HEK293 (cell line): Measurements from ENCODE around the gene SMYD1.

Source experiments
- CTCF ChIA-PET: fragments of 350-600 bp; formaldehyde crosslinking; extraction: SDS; loops from one replicate; lab custom pipeline; 2021; ENCODE audit warnings: antibody characterized with exemption; lab: Yijun Ruan, JAX
- POLR2A ChIA-PET: fragments of 300-600 bp; formaldehyde crosslinking; extraction: SDS; loops from one replicate; lab custom pipeline; 2020; ENCODE audit warnings: antibody characterized with exemption, inconsistent platforms; lab: Yijun Ruan, JAX
- H3K27ac ChIP-seq: fragments of 200-500 bp; sonication (Bioruptor generic); 2 replicates; pipeline ENCODE4 v1.5.1; 2014; ENCODE audit warnings: low read depth, low read length, control low read depth, inconsistent platforms; ENCODE audit errors: extremely low read depth
- H3K36me3 ChIP-seq, 2 experiments: fragments of 200-500 bp in 1 of 2; sonication (Bioruptor generic) in 1 of 2; 1 replicate in 1 of 2; 2 replicates in 1 of 2; pipeline ENCODE4 v1.5.1; 2014 to 2017; ENCODE audit warnings: inconsistent platforms in 2 of 2, low read length in 2 of 2; ENCODE audit not compliant: control insufficient read depth in 2 of 2, insufficient read depth in 1 of 2
- H3K4me1 ChIP-seq: fragments of 200-500 bp; sonication (Bioruptor generic); 2 replicates; pipeline ENCODE4 v1.5.1; 2014; ENCODE audit warnings: mild to moderate bottlenecking, low read length, inconsistent platforms; ENCODE audit not compliant: control insufficient read depth, insufficient read depth
- H3K4me3 ChIP-seq: 2 replicates; pipeline ENCODE4 v1.5.1; 2011; ENCODE audit warnings: low read depth, mild to moderate bottlenecking, control low read depth, low read length, moderate library complexity
- H3K9me3 ChIP-seq: fragments of 200-500 bp; sonication (Bioruptor generic); 2 replicates; pipeline ENCODE4 v1.5.1; 2014; ENCODE audit warnings: low read depth, low read length, inconsistent platforms; ENCODE audit not compliant: control insufficient read depth, insufficient read depth
- KLF8 ChIP-seq: fragments of 450-650 bp; formaldehyde crosslinking; IDR thresholded peaks from 2 replicates; pipeline ENCODE4 v1.5.1; 2016; ENCODE audit warnings: missing biosample characterization, missing genetic modification characterization
- MZF1 ChIP-seq: fragments of 450-650 bp; formaldehyde crosslinking; IDR thresholded peaks from 2 replicates; pipeline ENCODE4 v1.5.1; 2017; ENCODE audit warnings: missing biosample characterization, missing genetic modification characterization, borderline replicate concordance
- SP3 ChIP-seq: fragments of 450-650 bp; formaldehyde crosslinking; IDR thresholded peaks from 2 replicates; pipeline ENCODE4 v1.5.1; 2016; ENCODE audit warnings: missing biosample characterization, missing genetic modification characterization
- ZBTB48 ChIP-seq: fragments of 450-650 bp; formaldehyde crosslinking; IDR thresholded peaks from 2 replicates; pipeline ENCODE4 v1.5.1; 2016; ENCODE audit warnings: missing biosample characterization, missing genetic modification characterization
- ZEB2 ChIP-seq: fragments of 450-650 bp; formaldehyde crosslinking; IDR thresholded peaks from 2 replicates; pipeline ENCODE4 v1.5.1; 2016; ENCODE audit warnings: missing biosample characterization, missing genetic modification characterization
- ZNF10 ChIP-seq: fragments of 450-650 bp; formaldehyde crosslinking; IDR thresholded peaks from 2 replicates; pipeline ENCODE4 v1.5.1; 2017; ENCODE audit warnings: missing biosample characterization, missing genetic modification characterization
- ZNF132 ChIP-seq: fragments of 450-650 bp; formaldehyde crosslinking; IDR thresholded peaks from 2 replicates; pipeline ENCODE4 v1.5.1; 2017; ENCODE audit warnings: missing biosample characterization, missing genetic modification characterization, borderline replicate concordance
- ZNF138 ChIP-seq: fragments of 450-650 bp; formaldehyde crosslinking; IDR thresholded peaks from 2 replicates; pipeline ENCODE4 v1.5.1; 2016; ENCODE audit warnings: missing biosample characterization, missing genetic modification characterization, borderline replicate concordance
- ZNF140 ChIP-seq: fragments of 450-650 bp; formaldehyde crosslinking; IDR thresholded peaks from 2 replicates; pipeline ENCODE4 v1.5.1; 2016; ENCODE audit warnings: missing biosample characterization, missing genetic modification characterization
- ZNF146 ChIP-seq: fragments of 450-650 bp; formaldehyde crosslinking; IDR thresholded peaks from 2 replicates; pipeline ENCODE4 v1.5.1; 2016; ENCODE audit warnings: missing biosample characterization, missing genetic modification characterization
- ZNF223 ChIP-seq: fragments of 450-650 bp; formaldehyde crosslinking; IDR thresholded peaks from 2 replicates; pipeline ENCODE4 v1.5.1; 2016; ENCODE audit warnings: missing biosample characterization, missing genetic modification characterization
- ZNF274 ChIP-seq, 2 experiments: fragments of 200-500 bp in 1 of 2; fragments of 450-650 bp in 1 of 2; sonication (Bioruptor generic) in 1 of 2; formaldehyde crosslinking in 1 of 2; IDR thresholded peaks; 2 replicates each; pipeline versions ENCODE4 v1.5.1 to v1.6.1; 2014 to 2016; ENCODE audit warnings: borderline replicate concordance in 1 of 2, inconsistent platforms in 1 of 2, low read length in 1 of 2, missing biosample characterization in 1 of 2, missing genetic modification characterization in 1 of 2
- ZNF302 ChIP-seq: fragments of 450-650 bp; formaldehyde crosslinking; IDR thresholded peaks from 2 replicates; pipeline ENCODE4 v1.5.1; 2016; ENCODE audit warnings: missing biosample characterization, missing genetic modification characterization, low read depth
- ZNF341 ChIP-seq: fragments of 450-650 bp; formaldehyde crosslinking; IDR thresholded peaks from 2 replicates; pipeline ENCODE4; 2016; ENCODE audit warnings: low read depth, missing biosample characterization, missing genetic modification characterization
- ZNF610 ChIP-seq: fragments of 450-650 bp; formaldehyde crosslinking; IDR thresholded peaks from 2 replicates; pipeline ENCODE4 v1.5.1; 2016; ENCODE audit warnings: missing biosample characterization, missing genetic modification characterization, borderline replicate concordance
- ZNF623 ChIP-seq: fragments of 450-650 bp; formaldehyde crosslinking; IDR thresholded peaks from 2 replicates; pipeline ENCODE4 v1.5.1; 2016; ENCODE audit warnings: missing biosample characterization, missing genetic modification characterization
- ZNF626 ChIP-seq: fragments of 450-650 bp; sonication (Bioruptor Pico); formaldehyde crosslinking; IDR thresholded peaks from 2 replicates; pipeline ENCODE4 v1.5.1; 2018; ENCODE audit warnings: missing biosample characterization, missing genetic modification characterization, inconsistent platforms
- ZNF654 ChIP-seq: fragments of 450-650 bp; formaldehyde crosslinking; IDR thresholded peaks from 2 replicates; pipeline ENCODE4 v1.5.1; 2016; ENCODE audit warnings: low read depth, missing biosample characterization, missing genetic modification characterization
- ZNF776 ChIP-seq: fragments of 450-650 bp; formaldehyde crosslinking; IDR thresholded peaks from 2 replicates; pipeline ENCODE4 v1.5.0; 2017; ENCODE audit warnings: missing biosample characterization, missing genetic modification characterization, borderline replicate concordance
- ZNF791 ChIP-seq: fragments of 450-650 bp; formaldehyde crosslinking; IDR thresholded peaks from 2 replicates; pipeline ENCODE4 v1.5.1; 2016; ENCODE audit warnings: missing biosample characterization, missing genetic modification characterization
- ZNF830 ChIP-seq: fragments of 450-650 bp; IDR thresholded peaks from 2 replicates; pipeline ENCODE4 v1.5.0; 2018; ENCODE audit warnings: missing biosample characterization, missing genetic modification characterization, low read depth, mild to moderate bottlenecking, moderate library complexity
- TF ChIP-seq, protein P1 (sequence below): fragments of 450-650 bp; formaldehyde crosslinking; IDR thresholded peaks from 2 replicates; pipeline ENCODE4 v1.5.1; 2016; ENCODE audit warnings: missing biosample characterization, missing genetic modification characterization
- TF ChIP-seq, protein P2 (sequence below): fragments of 450-650 bp; formaldehyde crosslinking; IDR thresholded peaks from 2 replicates; pipeline ENCODE4 v1.5.1; 2016; ENCODE audit warnings: missing biosample characterization, missing genetic modification characterization, borderline replicate concordance

Gene SMYD1

DNA sequence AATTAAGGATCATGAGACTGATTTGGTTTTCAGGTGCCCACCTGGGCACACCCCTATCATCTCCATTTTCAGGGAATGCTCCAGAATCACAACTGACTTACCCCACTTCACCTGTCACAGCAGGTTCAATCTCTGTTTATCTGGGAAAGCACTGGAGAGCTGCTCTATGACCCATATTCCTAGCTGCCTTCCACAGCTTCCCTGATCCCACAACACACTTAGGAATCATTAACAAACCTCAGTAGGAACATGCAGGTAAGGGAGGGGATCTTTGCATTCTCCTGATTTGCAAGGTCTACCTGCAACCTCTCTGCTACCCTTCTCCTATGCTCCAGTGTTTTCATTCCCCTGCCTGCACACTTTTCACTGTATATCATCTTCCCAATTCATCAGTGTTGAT is 79.0 kb downstream of the SMYD1 start:
- TF ChIP-seq ZNF654 (no peak), ZNF10 (tag by site-specific recombination) (no peak), ZNF140 (tag by site-specific recombination) (no peak)
- ChIA-PET POLR2A (no interaction called here), CTCF (interaction anchor here (0.7 to 2.4 kb wide), 3 partner anchors 13 to 86 kb away, joined by 4 to 6 read pairs (median 5); no protein-coding TSS in a partner anchor)
- H3K4me3 ChIP-seq = no peak overlapping the region
- H3K4me1 ChIP-seq = no peaks in the 10 kb centered on the region
- no peaks in the 10 kb centered on the region for H3K36me3 ChIP-seq
- H3K27ac ChIP-seq = no peak overlapping the region
- no peaks in the 10 kb centered on the region for H3K9me3 ChIP-seq

DNA sequence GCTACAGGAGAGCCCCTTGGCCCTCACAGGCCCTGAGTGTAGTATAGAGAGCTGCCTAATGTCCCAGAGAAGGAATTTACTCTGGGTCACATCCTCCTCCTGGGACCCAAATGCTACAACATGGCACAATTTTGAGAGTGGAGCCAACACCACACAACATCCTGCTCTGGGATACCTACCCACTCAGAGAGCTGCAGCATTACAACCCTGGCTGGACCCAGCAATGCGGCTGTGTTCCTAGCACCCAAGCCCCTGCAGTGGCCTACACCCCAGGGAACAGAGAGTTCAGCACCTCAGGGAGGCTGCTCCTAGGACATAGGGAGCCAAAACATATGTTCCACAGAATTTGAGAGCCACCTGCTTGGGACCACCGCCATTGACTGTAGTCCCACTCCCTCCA is 79.5 kb downstream of the SMYD1 start:
- Histone ChIP-seq H3K36me3 (no peaks in the 10 kb centered on the region), H3K4me3 (no peak overlapping the region), H3K27ac (no peak overlapping the region), H3K4me1 (no peaks in the 10 kb centered on the region), H3K9me3 (no peaks in the 10 kb centered on the region)
- POLR2A ChIA-PET = no interaction called here
- CTCF ChIA-PET = interaction anchor here (1.8 to 2.4 kb wide), 2 partner anchors 13 to 87 kb away, joined by 5 to 6 read pairs; no protein-coding TSS in a partner anchor
- TF ChIP-seq ZNF776 (tag by site-specific recombination) (no peak), ZNF791 (tag by site-specific recombination) (no peak), ZNF626 (no peak), ZNF146 (no peak), ZNF302 (tag by site-specific recombination) (no peak), ZNF223 (no peak), ZBTB48 (tag by site-specific recombination) (no peak), KLF8 (tag by site-specific recombination) (no peak), ZNF610 (tag by site-specific recombination) (no peak), SP3 (tag by site-specific recombination) (no peak), ZEB2 (no peak), ZNF623 (tag by site-specific recombination) (no peak), MZF1 (no peak), ZNF830 (tag by site-specific recombination) (no peak), ZNF341 (no peak), ZNF132 (tag by site-specific recombination) (no peak), ZNF138 (tag by site-specific recombination) (no peak), ZNF274 (IDR thresholded peaks at IDR 0.05; ENCODE audit: low read length) (no peak), ZNF274 (tag by site-specific recombination; IDR thresholded peaks at IDR 0.05; ENCODE audit: borderline replicate concordance) (no peak)
- TF ChIP-seq, protein P1, sequence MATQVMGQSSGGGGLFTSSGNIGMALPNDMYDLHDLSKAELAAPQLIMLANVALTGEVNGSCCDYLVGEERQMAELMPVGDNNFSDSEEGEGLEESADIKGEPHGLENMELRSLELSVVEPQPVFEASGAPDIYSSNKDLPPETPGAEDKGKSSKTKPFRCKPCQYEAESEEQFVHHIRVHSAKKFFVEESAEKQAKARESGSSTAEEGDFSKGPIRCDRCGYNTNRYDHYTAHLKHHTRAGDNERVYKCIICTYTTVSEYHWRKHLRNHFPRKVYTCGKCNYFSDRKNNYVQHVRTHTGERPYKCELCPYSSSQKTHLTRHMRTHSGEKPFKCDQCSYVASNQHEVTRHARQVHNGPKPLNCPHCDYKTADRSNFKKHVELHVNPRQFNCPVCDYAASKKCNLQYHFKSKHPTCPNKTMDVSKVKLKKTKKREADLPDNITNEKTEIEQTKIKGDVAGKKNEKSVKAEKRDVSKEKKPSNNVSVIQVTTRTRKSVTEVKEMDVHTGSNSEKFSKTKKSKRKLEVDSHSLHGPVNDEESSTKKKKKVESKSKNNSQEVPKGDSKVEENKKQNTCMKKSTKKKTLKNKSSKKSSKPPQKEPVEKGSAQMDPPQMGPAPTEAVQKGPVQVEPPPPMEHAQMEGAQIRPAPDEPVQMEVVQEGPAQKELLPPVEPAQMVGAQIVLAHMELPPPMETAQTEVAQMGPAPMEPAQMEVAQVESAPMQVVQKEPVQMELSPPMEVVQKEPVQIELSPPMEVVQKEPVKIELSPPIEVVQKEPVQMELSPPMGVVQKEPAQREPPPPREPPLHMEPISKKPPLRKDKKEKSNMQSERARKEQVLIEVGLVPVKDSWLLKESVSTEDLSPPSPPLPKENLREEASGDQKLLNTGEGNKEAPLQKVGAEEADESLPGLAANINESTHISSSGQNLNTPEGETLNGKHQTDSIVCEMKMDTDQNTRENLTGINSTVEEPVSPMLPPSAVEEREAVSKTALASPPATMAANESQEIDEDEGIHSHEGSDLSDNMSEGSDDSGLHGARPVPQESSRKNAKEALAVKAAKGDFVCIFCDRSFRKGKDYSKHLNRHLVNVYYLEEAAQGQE (tag by site-specific recombination) = no peak
- TF ChIP-seq, protein P2, sequence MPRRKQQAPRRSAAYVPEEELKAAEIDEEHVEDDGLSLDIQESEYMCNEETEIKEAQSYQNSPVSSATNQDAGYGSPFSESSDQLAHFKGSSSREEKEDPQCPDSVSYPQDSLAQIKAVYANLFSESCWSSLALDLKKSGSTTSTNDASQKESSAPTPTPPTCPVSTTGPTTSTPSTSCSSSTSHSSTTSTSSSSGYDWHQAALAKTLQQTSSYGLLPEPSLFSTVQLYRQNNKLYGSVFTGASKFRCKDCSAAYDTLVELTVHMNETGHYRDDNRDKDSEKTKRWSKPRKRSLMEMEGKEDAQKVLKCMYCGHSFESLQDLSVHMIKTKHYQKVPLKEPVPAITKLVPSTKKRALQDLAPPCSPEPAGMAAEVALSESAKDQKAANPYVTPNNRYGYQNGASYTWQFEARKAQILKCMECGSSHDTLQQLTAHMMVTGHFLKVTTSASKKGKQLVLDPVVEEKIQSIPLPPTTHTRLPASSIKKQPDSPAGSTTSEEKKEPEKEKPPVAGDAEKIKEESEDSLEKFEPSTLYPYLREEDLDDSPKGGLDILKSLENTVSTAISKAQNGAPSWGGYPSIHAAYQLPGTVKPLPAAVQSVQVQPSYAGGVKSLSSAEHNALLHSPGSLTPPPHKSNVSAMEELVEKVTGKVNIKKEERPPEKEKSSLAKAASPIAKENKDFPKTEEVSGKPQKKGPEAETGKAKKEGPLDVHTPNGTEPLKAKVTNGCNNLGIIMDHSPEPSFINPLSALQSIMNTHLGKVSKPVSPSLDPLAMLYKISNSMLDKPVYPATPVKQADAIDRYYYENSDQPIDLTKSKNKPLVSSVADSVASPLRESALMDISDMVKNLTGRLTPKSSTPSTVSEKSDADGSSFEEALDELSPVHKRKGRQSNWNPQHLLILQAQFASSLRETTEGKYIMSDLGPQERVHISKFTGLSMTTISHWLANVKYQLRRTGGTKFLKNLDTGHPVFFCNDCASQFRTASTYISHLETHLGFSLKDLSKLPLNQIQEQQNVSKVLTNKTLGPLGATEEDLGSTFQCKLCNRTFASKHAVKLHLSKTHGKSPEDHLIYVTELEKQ (tag by site-specific recombination) = no peak
